Panc1 (cell line): ENCODE data around the gene C1orf226. TPM values are rescaled to one million over a fixed set of nuclear protein-coding genes. Genes with fewer than 3 reads are reported as not detected.
"Not testable (repeated sequence)": the region's sequence is repeated elsewhere in the genome, so short reads cannot be mapped to it uniquely, and the experiment has no call there.

ENCODE experiments used
- ATAC-seq: fragments of 200-7000 bp; cut with Tn5 transposase; 2 replicates; pipeline ENCODE4 v1.9.1; 2020; ENCODE audit warnings: mild to moderate bottlenecking, moderate library complexity
- BruUV-seq: library from RNA; stranded (reverse); fragments of 400-500 nt; replicated peaks from 2 replicates; lab custom pipeline; 2021; lab: Mats Ljungman, UMichigan
- CTCF ChIA-PET: fragments of 300-600 bp; sonication (Branson Sonifier 250); formaldehyde crosslinking; loops from one replicate; lab custom pipeline; 2022; ENCODE audit warnings: antibody characterized with exemption; lab: Charles Lee
- POLR2A ChIA-PET: fragments of 300-600 bp; sonication (Branson Sonifier 250); formaldehyde crosslinking; loops from one replicate; lab custom pipeline; 2022; ENCODE audit warnings: antibody characterized with exemption; lab: Charles Lee
- DNase-seq: peaks from one replicate; pipeline ENCODE4 v3.0.0-alpha.2; 2010; ENCODE audit warnings: low read depth, low spot score
- H3K27ac ChIP-seq: 2 replicates; pipeline ENCODE4 v1.5.1; 2011; ENCODE audit warnings: mild to moderate bottlenecking, low read length, inconsistent platforms
- H3K27me3 ChIP-seq: fragments of 200-500 bp; sonication (Bioruptor generic); 2 replicates; pipeline ENCODE4 v1.6.0; 2014; ENCODE audit warnings: low read length, inconsistent platforms; ENCODE audit not compliant: control insufficient read depth, insufficient read depth
- H3K36me3 ChIP-seq: fragments of 200-500 bp; sonication (Bioruptor generic); 2 replicates; pipeline ENCODE4 v1.5.1; 2014; ENCODE audit warnings: inconsistent platforms, mild to moderate bottlenecking, low read length, moderate library complexity; ENCODE audit not compliant: control insufficient read depth, insufficient read depth
- H3K4me1 ChIP-seq: 2 replicates; pipeline ENCODE4 v1.5.1; 2011; ENCODE audit warnings: inconsistent platforms, mild to moderate bottlenecking, low read length, moderate library complexity; ENCODE audit not compliant: control insufficient read depth, insufficient read depth
- H3K4me3 ChIP-seq, 2 experiments: 2 replicates each; pipeline ENCODE4 v1.5.1; 2011 to 2012; ENCODE audit warnings: low read depth in 2 of 2, low read length in 2 of 2, mild to moderate bottlenecking in 2 of 2, inconsistent platforms in 1 of 2, moderate library complexity in 1 of 2
- H3K9me3 ChIP-seq: fragments of 200-500 bp; sonication (Bioruptor generic); 2 replicates; pipeline ENCODE4 v1.5.1; 2014; ENCODE audit warnings: low read depth, mild to moderate bottlenecking, inconsistent platforms, low read length, moderate library complexity; ENCODE audit not compliant: control insufficient read depth, insufficient read depth
- POLR2AphosphoS5 ChIP-seq: IDR thresholded peaks from 2 replicates; pipeline ENCODE4 v1.6.1; 2012; ENCODE audit warnings: mild to moderate bottlenecking, low read depth, low read length, moderate library complexity
- REST ChIP-seq, 2 experiments: IDR thresholded peaks; 2 replicates each; pipeline ENCODE4 v1.6.1; 2011 to 2012; ENCODE audit warnings: low read depth in 2 of 2, control low read depth in 1 of 2, low read length in 1 of 2, mild to moderate bottlenecking in 1 of 2, moderate library complexity in 1 of 2; ENCODE audit not compliant: insufficient read depth in 1 of 2
- SIN3A ChIP-seq: IDR thresholded peaks from 2 replicates; pipeline ENCODE4 v1.6.1; 2012; ENCODE audit warnings: low read depth, mild to moderate bottlenecking, low read length, moderate library complexity, borderline replicate concordance; ENCODE audit not compliant: insufficient read depth
- TCF7L2 ChIP-seq: IDR thresholded peaks from 2 replicates; pipeline ENCODE4 v1.6.1; 2011; ENCODE audit warnings: mild to moderate bottlenecking, low read depth, low read length, inconsistent platforms
- in situ Hi-C: cut with HindIII; loops from 2 replicates; pipeline ENCODE4 v1.10.0; 2016; ENCODE audit warnings: low sequenced_read_pairs, low pct_unique_long_range_greater_than_20kb
- intact Hi-C: fragments of 100-400 bp; cut with micrococcal nuclease; formaldehyde crosslinking; loops from one replicate; pipeline ENCODE4 v1.10.0; 2022; ENCODE audit not compliant: unreplicated experiment
- total RNA-seq: library from RNA; stranded (reverse); gene quantifications from one replicate; pipeline ENCODE4 v1.2.1, GENCODE V29; 2021; ENCODE audit not compliant: unreplicated experiment
- TF ChIP-seq, protein P1 (sequence below): fragments of 450-650 bp; IDR thresholded peaks from 2 replicates; pipeline ENCODE4 v1.5.1; 2017; ENCODE audit warnings: mild to moderate bottlenecking

Gene C1orf226
- total RNA-seq, 1 experiment from 2014 or later = 38.4 TPM

GRCh38 chr1:162416215-162416614 is 34.7 kb downstream of the C1orf226 start:
- Histone ChIP-seq H3K4me3 (no peak overlapping the region), H3K9me3 (no peaks in the 10 kb centered on the region), H3K27ac (no peak overlapping the region), H3K4me1 (no peaks in the 10 kb centered on the region), H3K27me3 (no peaks in the 10 kb centered on the region), H3K36me3 (no peaks in the 10 kb centered on the region)
- no TSS peak for BruUV-seq
- ChIA-PET CTCF (no interaction called here), POLR2A (no interaction called here)
- in situ Hi-C loops (no loop called here), intact Hi-C loops (no loop called here)
- no peak for TF ChIP-seq TCF7L2
- no peak for TF ChIP-seq SIN3A
- DNase-seq = no peak
- ATAC-seq = no peak

GRCh38 chr1:162416909-162417308 is 35.4 kb downstream of the C1orf226 start:
- BruUV-seq = no TSS peak
- no peak for DNase-seq
- no peak for TF ChIP-seq POLR2AphosphoS5
- no peak for TF ChIP-seq SIN3A
- no peak for TF ChIP-seq REST (IDR thresholded peaks at IDR 0.05; ENCODE audit: insufficient read depth in 1 of 2, low read depth in 2 of 2, low read length in 1 of 2)
- TF ChIP-seq, protein P1, sequence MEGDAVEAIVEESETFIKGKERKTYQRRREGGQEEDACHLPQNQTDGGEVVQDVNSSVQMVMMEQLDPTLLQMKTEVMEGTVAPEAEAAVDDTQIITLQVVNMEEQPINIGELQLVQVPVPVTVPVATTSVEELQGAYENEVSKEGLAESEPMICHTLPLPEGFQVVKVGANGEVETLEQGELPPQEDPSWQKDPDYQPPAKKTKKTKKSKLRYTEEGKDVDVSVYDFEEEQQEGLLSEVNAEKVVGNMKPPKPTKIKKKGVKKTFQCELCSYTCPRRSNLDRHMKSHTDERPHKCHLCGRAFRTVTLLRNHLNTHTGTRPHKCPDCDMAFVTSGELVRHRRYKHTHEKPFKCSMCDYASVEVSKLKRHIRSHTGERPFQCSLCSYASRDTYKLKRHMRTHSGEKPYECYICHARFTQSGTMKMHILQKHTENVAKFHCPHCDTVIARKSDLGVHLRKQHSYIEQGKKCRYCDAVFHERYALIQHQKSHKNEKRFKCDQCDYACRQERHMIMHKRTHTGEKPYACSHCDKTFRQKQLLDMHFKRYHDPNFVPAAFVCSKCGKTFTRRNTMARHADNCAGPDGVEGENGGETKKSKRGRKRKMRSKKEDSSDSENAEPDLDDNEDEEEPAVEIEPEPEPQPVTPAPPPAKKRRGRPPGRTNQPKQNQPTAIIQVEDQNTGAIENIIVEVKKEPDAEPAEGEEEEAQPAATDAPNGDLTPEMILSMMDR = no peak
- TF ChIP-seq TCF7L2 = no peak
- no peak for ATAC-seq
- H3K27ac ChIP-seq = no peak overlapping the region
- POLR2A ChIA-PET = no interaction called here
- H3K36me3 ChIP-seq = no peaks in the 10 kb centered on the region
- intact Hi-C loops (no loop called here), in situ Hi-C loops (no loop called here)
- CTCF ChIA-PET = no interaction called here
- H3K4me1 ChIP-seq = no peaks in the 10 kb centered on the region
- H3K4me3 ChIP-seq = no peak overlapping the region
- H3K9me3 ChIP-seq = no peaks in the 10 kb centered on the region
- H3K27me3 ChIP-seq = no peaks in the 10 kb centered on the region

- TF ChIP-seq REST (IDR thresholded peaks at IDR 0.05; ENCODE audit: insufficient read depth in 1 of 2, low read depth in 2 of 2, low read length in 1 of 2) = no peak
- TF ChIP-seq, protein P1 = no peak
- TF ChIP-seq TCF7L2 = no peak
- TF ChIP-seq SIN3A = no peak
- no peak for TF ChIP-seq POLR2AphosphoS5
- BruUV-seq = no TSS peak
- no peak overlapping the region for H3K27ac ChIP-seq
- H3K4me3 ChIP-seq = no peak overlapping the region
- ChIA-PET POLR2A (no interaction called here), CTCF (no interaction called here)
- DNase-seq = no peak
- intact Hi-C loops = no loop called here
- no peaks in the 10 kb centered on the region for H3K4me1 ChIP-seq
- ATAC-seq = no peak
- H3K9me3 ChIP-seq = no peaks in the 10 kb centered on the region
- H3K36me3 ChIP-seq = no peaks in the 10 kb centered on the region
- in situ Hi-C loops = no loop called here
- H3K27me3 ChIP-seq = no peaks in the 10 kb centered on the region
These were observed 36.1 kb downstream of the C1orf226 start for GRCh38 chr1:162417650-162418049.

GRCh38 chr1:162418584-162418983 is 37.1 kb downstream of the C1orf226 start:
- intact Hi-C loops, H3K9me3 ChIP-seq, H3K4me3 ChIP-seq, in situ Hi-C loops, H3K27ac ChIP-seq, H3K27me3 ChIP-seq, H3K4me1 ChIP-seq, H3K36me3 ChIP-seq, DNase-seq, ATAC-seq, BruUV-seq: not testable (repeated sequence)
- ChIA-PET POLR2A (interaction anchor here (0.6 kb wide), 2 partner anchors 19 to 29 kb away, joined by 3 to 5 read pairs; no protein-coding TSS in a partner anchor), CTCF (interaction anchor here (0.6 kb wide), 1 partner anchor 382 kb away, joined by 3 read pairs; no protein-coding TSS in a partner anchor)
